Measurements from ENCODE around the gene CCDC34. TPM values are rescaled to one million over a fixed set of nuclear protein-coding genes. Genes with fewer than 3 reads are reported as not detected.

The CCDC34 gene
- total and polyA plus RNA-seq, 12 donors = 1.1 to 10.7 (median 3.3) TPM

DNA sequence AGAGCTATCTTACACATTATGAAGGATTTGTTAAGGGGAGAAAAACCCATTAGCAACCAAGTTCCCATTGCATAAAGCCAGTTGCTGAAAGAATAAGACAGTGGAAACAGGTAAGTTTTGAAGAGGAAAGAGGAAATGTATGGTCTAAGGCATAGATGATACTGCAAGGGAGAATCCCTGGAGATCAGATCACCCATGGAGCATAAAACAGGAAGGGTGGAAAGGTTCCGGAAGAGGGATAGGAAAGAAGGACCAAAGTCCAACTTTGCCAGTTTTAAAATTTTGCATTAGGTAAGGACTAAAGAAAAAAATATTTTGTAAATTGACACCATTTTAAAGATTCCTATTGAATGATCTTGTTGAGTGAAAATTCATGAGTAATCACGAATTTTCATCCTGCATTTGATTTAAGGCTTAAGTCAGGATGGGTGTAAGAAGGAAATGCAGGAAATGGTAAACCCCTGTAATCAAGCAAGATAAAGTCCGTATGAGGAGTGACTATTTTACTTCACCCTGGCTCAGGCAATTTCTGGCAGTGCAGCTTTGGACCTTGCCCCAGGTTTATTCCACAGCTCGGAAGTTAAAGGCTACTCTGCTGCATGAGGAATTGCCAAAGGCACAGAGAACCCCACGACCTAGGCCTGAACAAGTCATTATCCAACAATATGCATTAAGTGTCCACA lies 70.9 kb downstream of the CCDC34 start:
- Histone ChIP-seq H3K27me3 (no peaks in the 10 kb centered on the region), H3K4me3 (no peak overlapping the region), H3K9me3 (peaks cover 0 to 11% (median 0%) of the 10 kb centered on the region in 11 donors), H3K4me1 (peaks cover 0 to 21% (median 0%) of the 10 kb centered on the region in 9 donors), H3K36me3 (no peaks in the 10 kb centered on the region), H3K27ac (peak overlapping the region in 2 of 10 donors; percentile 13 to 15)
- TF ChIP-seq, protein P1, sequence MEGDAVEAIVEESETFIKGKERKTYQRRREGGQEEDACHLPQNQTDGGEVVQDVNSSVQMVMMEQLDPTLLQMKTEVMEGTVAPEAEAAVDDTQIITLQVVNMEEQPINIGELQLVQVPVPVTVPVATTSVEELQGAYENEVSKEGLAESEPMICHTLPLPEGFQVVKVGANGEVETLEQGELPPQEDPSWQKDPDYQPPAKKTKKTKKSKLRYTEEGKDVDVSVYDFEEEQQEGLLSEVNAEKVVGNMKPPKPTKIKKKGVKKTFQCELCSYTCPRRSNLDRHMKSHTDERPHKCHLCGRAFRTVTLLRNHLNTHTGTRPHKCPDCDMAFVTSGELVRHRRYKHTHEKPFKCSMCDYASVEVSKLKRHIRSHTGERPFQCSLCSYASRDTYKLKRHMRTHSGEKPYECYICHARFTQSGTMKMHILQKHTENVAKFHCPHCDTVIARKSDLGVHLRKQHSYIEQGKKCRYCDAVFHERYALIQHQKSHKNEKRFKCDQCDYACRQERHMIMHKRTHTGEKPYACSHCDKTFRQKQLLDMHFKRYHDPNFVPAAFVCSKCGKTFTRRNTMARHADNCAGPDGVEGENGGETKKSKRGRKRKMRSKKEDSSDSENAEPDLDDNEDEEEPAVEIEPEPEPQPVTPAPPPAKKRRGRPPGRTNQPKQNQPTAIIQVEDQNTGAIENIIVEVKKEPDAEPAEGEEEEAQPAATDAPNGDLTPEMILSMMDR (IDR thresholded peaks at IDR 0.05) = no peak
- no peak for ATAC-seq
- no peak for DNase-seq
- intact Hi-C loops (cut with DNase I) = loop anchor here in 3 of 10 donors (10.0 kb wide), 2 partner anchors 107 to 193 kb away; no protein-coding TSS in a partner anchor
- WGBS, 2 donors = 51 to 70% methylated on average over 5 of the region's 5 CpGs

DNA sequence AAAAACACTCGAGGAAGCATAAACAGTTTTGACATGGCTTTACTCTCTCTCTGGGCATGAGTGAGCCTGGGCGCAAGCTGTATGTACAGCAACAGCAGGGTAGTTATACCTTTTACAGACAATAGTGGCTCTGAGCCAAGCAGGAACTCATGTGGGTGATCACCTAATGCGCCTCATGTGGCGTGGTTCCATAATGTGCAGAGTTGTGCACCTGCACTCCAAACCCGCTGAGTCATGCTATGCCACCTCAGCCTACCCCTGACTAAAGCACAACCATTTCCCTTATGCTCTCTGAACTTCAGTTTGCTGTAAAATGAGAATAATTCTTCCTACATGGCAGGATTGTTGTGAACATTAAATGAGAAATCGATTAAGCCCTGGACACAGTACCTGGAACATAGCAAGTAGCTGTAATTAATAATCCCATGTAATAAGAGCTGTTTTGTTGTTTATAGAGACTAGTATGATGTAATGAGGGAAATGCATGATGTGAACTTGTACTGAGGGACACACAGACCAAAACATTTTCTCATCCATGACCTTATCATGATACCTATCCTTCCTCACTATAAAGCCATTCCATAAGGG lies 71.6 kb downstream of the CCDC34 start:
- ATAC-seq (no peak), DNase-seq (no peak)
- 94 to 95% methylated on average over 6 of the region's 6 CpGs for WGBS, 2 donors
- Histone ChIP-seq H3K27ac (no peak overlapping the region), H3K4me3 (no peak overlapping the region), H3K9me3 (peaks cover 0 to 11% (median 0%) of the 10 kb centered on the region in 11 donors), H3K36me3 (no peaks in the 10 kb centered on the region), H3K27me3 (no peaks in the 10 kb centered on the region), H3K4me1 (peaks cover 0 to 21% (median 0%) of the 10 kb centered on the region in 9 donors)
- intact Hi-C loops (cut with DNase I) = loop anchor here in 3 of 10 donors (10.0 kb wide), 2 partner anchors 107 to 193 kb away; no protein-coding TSS in a partner anchor
- TF ChIP-seq, protein P1 (IDR thresholded peaks at IDR 0.05) = no peak

DNA sequence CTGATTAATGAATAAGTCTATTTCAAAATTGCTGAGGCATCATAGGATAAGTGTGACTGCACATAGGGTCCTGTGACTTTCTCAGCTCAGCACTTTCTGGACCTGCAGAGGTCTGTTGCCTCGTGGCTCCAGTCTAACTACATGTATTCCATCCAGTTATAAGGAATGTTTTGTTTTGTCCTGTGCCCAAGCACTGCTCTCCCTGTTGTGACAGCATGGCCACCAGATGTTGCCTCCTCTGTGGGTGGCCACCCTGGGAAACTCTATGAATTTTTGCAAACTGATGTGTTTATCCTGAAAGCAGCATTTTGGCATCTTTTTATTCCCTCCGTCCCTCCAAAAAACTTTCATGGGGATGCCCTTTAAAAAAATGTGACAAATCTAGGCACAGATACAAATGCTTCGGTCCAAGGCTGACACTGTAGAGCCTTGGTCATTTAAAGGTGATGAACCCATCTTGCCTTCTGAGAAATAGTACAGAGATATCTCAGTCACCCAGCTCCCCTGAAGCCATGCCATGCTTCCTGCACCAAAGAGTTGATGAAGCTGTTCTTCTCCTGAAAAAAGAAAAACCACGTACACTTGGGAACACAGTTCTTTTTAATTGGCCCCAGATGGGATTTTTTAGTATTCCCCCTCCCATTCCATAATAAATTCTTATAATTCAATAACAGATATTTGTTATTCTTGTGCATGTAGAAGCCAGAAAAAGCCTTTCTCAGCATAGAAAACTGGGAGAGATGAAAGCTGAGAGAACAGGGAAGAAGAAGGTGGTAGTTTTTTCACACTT lies 72.6 kb downstream of the CCDC34 start:
- H3K9me3 ChIP-seq = peaks cover 0 to 11% (median 0%) of the 10 kb centered on the region in 11 donors
- H3K4me1 ChIP-seq = peaks cover 0 to 18% (median 0%) of the 10 kb centered on the region in 9 donors
- H3K27me3 ChIP-seq = no peaks in the 10 kb centered on the region
- no peak overlapping the region for H3K4me3 ChIP-seq
- TF ChIP-seq, protein P1 (IDR thresholded peaks at IDR 0.05) = no peak
- intact Hi-C loops (cut with DNase I) = loop anchor here in 3 of 10 donors (10.0 kb wide), 2 partner anchors 106 to 194 kb away; no protein-coding TSS in a partner anchor
- DNase-seq (no peak), ATAC-seq (no peak)
- 73 to 75% methylated on average over 4 of the region's 4 CpGs for WGBS, 2 donors
- no peaks in the 10 kb centered on the region for H3K36me3 ChIP-seq
- no peak overlapping the region for H3K27ac ChIP-seq

Other genes starting within 250 kb of the CCDC34 start
- 10 to 100 TPM; 13.6 to 41.0 (median 23.3) TPM for gene LGR4, start 109.6 kb upstream of the CCDC34 start, total RNA-seq
- 10 to 100 TPM in 1 of 2 donors, 1 to 10 TPM in 1; 6.0 to 16.8 TPM for gene LGR4, start 109.6 kb upstream of the CCDC34 start, polyA plus RNA-seq
- 10 to 100 TPM; 13.9 to 22.3 (median 17.6) TPM for gene LIN7C, start 143.6 kb upstream of the CCDC34 start, total RNA-seq
- 1 to 10 TPM; 3.4 to 5.9 TPM for gene LIN7C, start 143.6 kb upstream of the CCDC34 start, polyA plus RNA-seq

Data from heart right ventricle (tissue), 16 donors.